Bronchial epithelial cell (primary cell): Measurements from ENCODE around the gene SOS2. TPM values are rescaled to one million over a fixed set of nuclear protein-coding genes. Genes with fewer than 3 reads are reported as not detected.

Experiments
- DNase-seq: peaks from one replicate; pipeline ENCODE4 v3.0.0-alpha.2; 2010; ENCODE audit warnings: low read depth
- FAIRE-seq: peaks from 2 replicates; lab custom pipeline; 2011; peaks lifted over from hg19 to GRCh38; lab: Jason Lieb, UNC
- H3K27me3 ChIP-seq: 2 replicates; pipeline ENCODE4 v1.5.1; 2011; ENCODE audit warnings: low read length; ENCODE audit not compliant: control insufficient read depth, insufficient read depth
- H3K36me3 ChIP-seq: 2 replicates; pipeline ENCODE4 v1.5.1; 2011; ENCODE audit warnings: low read length; ENCODE audit not compliant: control insufficient read depth, insufficient read depth
- H3K4me3 ChIP-seq: 2 replicates; pipeline ENCODE4 v1.5.1; 2011; ENCODE audit warnings: mild to moderate bottlenecking, low read depth, low read length, control low read depth
- total RNA-seq: library from RNA; depleted of rRNA; stranded (reverse); fragments of >200 nt; gene quantifications from 2 replicates; pipeline ENCODE4 v1.2.1, GENCODE V29; 2014
- TF ChIP-seq, protein P1 (sequence below): IDR thresholded peaks from 2 replicates; pipeline ENCODE4 v1.5.1; 2011; ENCODE audit warnings: mild to moderate bottlenecking, moderate library complexity, low read length, control low read depth, inconsistent platforms; ENCODE audit not compliant: insufficient read depth, severe bottlenecking

Gene SOS2
- total RNA-seq, 1 donor from 2014 or later: 17.6 TPM

DNA sequence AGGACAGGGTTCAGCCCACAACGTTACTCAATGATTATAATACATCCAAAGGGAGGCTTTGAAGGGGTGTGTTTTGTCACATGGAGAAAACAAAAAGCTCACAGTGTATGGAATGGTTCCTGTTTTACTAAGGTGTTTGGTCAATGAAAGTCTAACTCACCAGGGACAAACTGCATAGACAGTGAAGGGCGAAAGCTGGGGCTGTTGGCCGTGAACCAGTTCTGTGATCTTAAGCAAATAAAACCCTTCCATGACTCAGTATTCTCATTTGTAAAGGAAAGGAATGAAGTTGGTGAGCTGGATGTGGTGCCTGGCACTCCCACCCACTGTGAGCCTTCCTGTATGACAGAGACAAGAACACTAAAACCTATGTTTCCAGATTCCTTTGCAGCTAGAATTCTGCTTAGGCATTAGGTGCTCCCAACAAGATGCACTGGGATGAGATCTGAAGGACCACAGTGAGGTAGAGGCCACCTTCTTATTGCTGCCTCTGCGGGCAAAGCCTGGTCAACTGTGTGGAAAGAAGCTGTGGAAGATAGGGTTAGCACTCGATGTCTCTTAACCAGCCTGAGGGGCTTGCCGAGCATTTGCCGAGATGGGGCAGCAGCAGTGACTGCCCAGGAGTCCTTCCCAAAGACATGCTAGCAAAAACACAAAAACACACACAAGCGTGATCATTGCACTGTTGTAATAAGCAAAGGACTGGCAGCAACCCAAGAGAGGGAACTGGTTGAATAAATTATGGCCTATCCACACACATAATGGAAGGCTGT lies 163.5 kb downstream of the SOS2 start:
- no peaks in the 10 kb centered on the region for H3K27me3 ChIP-seq
- FAIRE-seq (peak; percentile 52), DNase-seq (peak; percentile 95)
- TF ChIP-seq, protein P1, sequence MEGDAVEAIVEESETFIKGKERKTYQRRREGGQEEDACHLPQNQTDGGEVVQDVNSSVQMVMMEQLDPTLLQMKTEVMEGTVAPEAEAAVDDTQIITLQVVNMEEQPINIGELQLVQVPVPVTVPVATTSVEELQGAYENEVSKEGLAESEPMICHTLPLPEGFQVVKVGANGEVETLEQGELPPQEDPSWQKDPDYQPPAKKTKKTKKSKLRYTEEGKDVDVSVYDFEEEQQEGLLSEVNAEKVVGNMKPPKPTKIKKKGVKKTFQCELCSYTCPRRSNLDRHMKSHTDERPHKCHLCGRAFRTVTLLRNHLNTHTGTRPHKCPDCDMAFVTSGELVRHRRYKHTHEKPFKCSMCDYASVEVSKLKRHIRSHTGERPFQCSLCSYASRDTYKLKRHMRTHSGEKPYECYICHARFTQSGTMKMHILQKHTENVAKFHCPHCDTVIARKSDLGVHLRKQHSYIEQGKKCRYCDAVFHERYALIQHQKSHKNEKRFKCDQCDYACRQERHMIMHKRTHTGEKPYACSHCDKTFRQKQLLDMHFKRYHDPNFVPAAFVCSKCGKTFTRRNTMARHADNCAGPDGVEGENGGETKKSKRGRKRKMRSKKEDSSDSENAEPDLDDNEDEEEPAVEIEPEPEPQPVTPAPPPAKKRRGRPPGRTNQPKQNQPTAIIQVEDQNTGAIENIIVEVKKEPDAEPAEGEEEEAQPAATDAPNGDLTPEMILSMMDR: no peak
- H3K36me3 ChIP-seq: no peaks in the 10 kb centered on the region
- H3K4me3 ChIP-seq: no peak overlapping the region

Other genes with a start within 250 kb of the SOS2 start
- gene VCPKMT, start 115.0 kb downstream of the SOS2 start, total RNA-seq: 5.3 and 5.4 TPM in 2 replicates
- gene L2HGDH, start 80.7 kb upstream of the SOS2 start, total RNA-seq: 6.6 and 7.8 TPM in 2 replicates
- gene DMAC2L, start 80.7 kb upstream of the SOS2 start, total RNA-seq: 8.2 and 10.8 TPM in 2 replicates
- 4.5 and 6.1 TPM in 2 replicates for gene CDKL1, start 165.3 kb upstream of the SOS2 start, total RNA-seq